Activated CD4-positive, alpha-beta memory T cell treated with anti-CD3 and anti-CD28 coated beads, Interleukin-2, amount 10 ng/mL, durations not matched to agents 7 days and 5 days (primary cell): ENCODE data around the gene BCL11B. TPM values are rescaled to one million over a fixed set of nuclear protein-coding genes. Genes with fewer than 3 reads are reported as not detected.

ENCODE experiments used
- CTCF ChIA-PET: fragments of 350-600 bp; sonication (Branson Sonifier 250); formaldehyde crosslinking; loops from one replicate; lab custom pipeline; 2021; ENCODE audit warnings: antibody characterized with exemption, inconsistent platforms; lab: Charles Lee
- POLR2A ChIA-PET: fragments of 350-600 bp; sonication (Branson Sonifier 250); formaldehyde crosslinking; loops from one replicate; lab custom pipeline; 2021; ENCODE audit warnings: antibody characterized with exemption; lab: Charles Lee
- DNase-seq: peaks from one replicate; pipeline ENCODE4 v3.0.0-alpha.2; 2020
- H3K27ac Mint-ChIP-seq: one replicate; pipeline ENCODE4 v1.8.0; 2021; ENCODE audit warnings: mild to moderate bottlenecking, mixed read lengths
- H3K27me3 Mint-ChIP-seq: one replicate; pipeline ENCODE4 v1.8.0; 2021; ENCODE audit warnings: mixed read lengths
- H3K36me3 Mint-ChIP-seq: one replicate; pipeline ENCODE4 v1.8.0; 2021; ENCODE audit warnings: low read depth, mixed read lengths
- H3K4me1 Mint-ChIP-seq: one replicate; pipeline ENCODE4 v1.8.0; 2021; ENCODE audit warnings: mixed read lengths
- H3K4me3 Mint-ChIP-seq: one replicate; pipeline ENCODE4 v1.8.0; 2021; ENCODE audit warnings: mild to moderate bottlenecking, mixed read lengths
- H3K9me3 Mint-ChIP-seq: one replicate; pipeline ENCODE4 v1.8.0; 2021; ENCODE audit warnings: mixed read lengths
- total RNA-seq, 2 experiments: library from RNA; stranded (reverse); gene quantifications; one replicate each; pipeline ENCODE4 v1.2.3, GENCODE V29; 2021

The BCL11B gene
- total RNA-seq, 2 experiments from 2014 or later = 81.7 to 82.0 TPM

- ChIA-PET CTCF (interaction anchor here (0.9 to 1.7 kb wide), 2 partner anchors 19 to 20 kb away, joined by 3 to 5 read pairs; no protein-coding TSS in a partner anchor), POLR2A (interaction anchor here (1.0 to 2.1 kb wide), 4 partner anchors 8 to 19 kb away, joined by 3 to 9 read pairs (median 4); no protein-coding TSS in a partner anchor)
- no peaks in the 10 kb centered on the region for H3K9me3 Mint-ChIP-seq
- no peak overlapping the region for H3K4me3 Mint-ChIP-seq
- H3K4me1 Mint-ChIP-seq = peaks cover 99% of the 10 kb centered on the region
- no peaks in the 10 kb centered on the region for H3K27me3 Mint-ChIP-seq
- H3K27ac Mint-ChIP-seq = peak overlapping the region; percentile 67
- no peak for DNase-seq
- peaks cover 63% of the 10 kb centered on the region for H3K36me3 Mint-ChIP-seq
Measured at GRCh38 chr14:99208318-99208717, 63.7 kb downstream of the BCL11B start.

GRCh38 chr14:99207456-99207855 lies 64.5 kb downstream of the BCL11B start:
- Mint-ChIP-seq H3K36me3 (peaks cover 64% of the 10 kb centered on the region), H3K4me1 (peaks cover 99% of the 10 kb centered on the region), H3K27me3 (no peaks in the 10 kb centered on the region), H3K9me3 (no peaks in the 10 kb centered on the region), H3K27ac (peak overlapping the region; percentile 67), H3K4me3 (peak overlapping the region; percentile 16)
- ChIA-PET POLR2A (interaction anchor here (0.8 to 2.1 kb wide), 8 partner anchors 10 to 65 kb away, joined by 3 to 9 read pairs (median 4); partner anchors contain the start of gene BCL11B), CTCF (interaction anchor here (0.9 kb wide), 1 partner anchor 19 kb away, joined by 3 read pairs; no protein-coding TSS in a partner anchor)
- DNase-seq = no peak

GRCh38 chr14:99206090-99206489 lies 65.9 kb downstream of the BCL11B start:
- POLR2A ChIA-PET = interaction anchor here (0.7 to 1.0 kb wide), 2 partner anchors 13 to 14 kb away, joined by 3 read pairs; no protein-coding TSS in a partner anchor
- Mint-ChIP-seq H3K4me3 (peak overlapping the region; percentile 3), H3K36me3 (peaks cover 57% of the 10 kb centered on the region), H3K27ac (peak overlapping the region; percentile 55), H3K4me1 (peaks cover 99% of the 10 kb centered on the region), H3K27me3 (no peaks in the 10 kb centered on the region), H3K9me3 (no peaks in the 10 kb centered on the region)
- DNase-seq = no peak
- CTCF ChIA-PET = interaction anchor here (0.6 to 1.3 kb wide), 2 partner anchors 19 to 137 kb away, joined by 3 read pairs; no protein-coding TSS in a partner anchor

GRCh38 chr14:99205086-99205688 lies 66.8 kb downstream of the BCL11B start:
- no peaks in the 10 kb centered on the region for H3K27me3 Mint-ChIP-seq
- H3K27ac Mint-ChIP-seq = peak overlapping the region; percentile 73
- no peak overlapping the region for H3K4me3 Mint-ChIP-seq
- peaks cover 99% of the 10 kb centered on the region for H3K4me1 Mint-ChIP-seq
- H3K9me3 Mint-ChIP-seq = no peaks in the 10 kb centered on the region
- DNase-seq = no peak
- ChIA-PET POLR2A (interaction anchor here (0.7 to 2.1 kb wide), 5 partner anchors 10 to 63 kb away, joined by 3 to 6 read pairs (median 3); no protein-coding TSS in a partner anchor), CTCF (interaction anchor here (0.6 kb wide), 1 partner anchor 136 kb away, joined by 3 read pairs; no protein-coding TSS in a partner anchor)
- H3K36me3 Mint-ChIP-seq = peaks cover 53% of the 10 kb centered on the region

- Mint-ChIP-seq H3K4me3 (no peak overlapping the region), H3K27me3 (no peaks in the 10 kb centered on the region), H3K27ac (peak overlapping the region; percentile 73), H3K9me3 (no peaks in the 10 kb centered on the region), H3K36me3 (peaks cover 65% of the 10 kb centered on the region), H3K4me1 (peaks cover 99% of the 10 kb centered on the region)
- ChIA-PET POLR2A (interaction anchor here (1.2 to 2.3 kb wide), 5 partner anchors 9 to 1225 kb away, joined by 3 to 7 read pairs (median 5); no protein-coding TSS in a partner anchor), CTCF (interaction anchor here (0.8 to 2.7 kb wide), 4 partner anchors 9 to 63 kb away, joined by 3 to 9 read pairs (median 3); no protein-coding TSS in a partner anchor)
- no peak for DNase-seq
Measured at GRCh38 chr14:99203801-99204200, 68.2 kb downstream of the BCL11B start.

- peak overlapping the region; percentile 71 for H3K27ac Mint-ChIP-seq
- peaks cover 99% of the 10 kb centered on the region for H3K4me1 Mint-ChIP-seq
- CTCF ChIA-PET = interaction anchor here (0.9 to 2.7 kb wide), 3 partner anchors 14 to 64 kb away, joined by 3 to 9 read pairs (median 3); no protein-coding TSS in a partner anchor
- H3K9me3 Mint-ChIP-seq = no peaks in the 10 kb centered on the region
- H3K4me3 Mint-ChIP-seq = no peak overlapping the region
- POLR2A ChIA-PET = interaction anchor here (1.0 to 2.3 kb wide), 7 partner anchors 8 to 69 kb away, joined by 3 to 11 read pairs (median 5); partner anchors contain the start of gene BCL11B
- no peaks in the 10 kb centered on the region for H3K27me3 Mint-ChIP-seq
- DNase-seq = no peak
- H3K36me3 Mint-ChIP-seq = peaks cover 66% of the 10 kb centered on the region
Measured at GRCh38 chr14:99203080-99203479, 68.9 kb downstream of the BCL11B start.

GRCh38 chr14:99202516-99202915 lies 69.5 kb downstream of the BCL11B start:
- no peak for DNase-seq
- ChIA-PET POLR2A (interaction anchor here (0.9 to 2.9 kb wide), 9 partner anchors 8 to 69 kb away, joined by 3 to 14 read pairs (median 7); partner anchors contain the start of gene BCL11B), CTCF (interaction anchor here (0.8 to 2.7 kb wide), 5 partner anchors 14 to 64 kb away, joined by 3 to 9 read pairs (median 3); no protein-coding TSS in a partner anchor)
- H3K4me3 Mint-ChIP-seq = no peak overlapping the region
- peaks cover 66% of the 10 kb centered on the region for H3K36me3 Mint-ChIP-seq
- no peaks in the 10 kb centered on the region for H3K27me3 Mint-ChIP-seq
- peaks cover 99% of the 10 kb centered on the region for H3K4me1 Mint-ChIP-seq
- H3K9me3 Mint-ChIP-seq = no peaks in the 10 kb centered on the region
- H3K27ac Mint-ChIP-seq = peak overlapping the region; percentile 71

- no peak for DNase-seq
- ChIA-PET CTCF (interaction anchor here (0.6 to 2.7 kb wide), 5 partner anchors 13 to 39 kb away, joined by 3 to 9 read pairs (median 3); no protein-coding TSS in a partner anchor), POLR2A (interaction anchor here (0.8 to 2.9 kb wide), 8 partner anchors 10 to 67 kb away, joined by 3 to 14 read pairs (median 6); no protein-coding TSS in a partner anchor)
- H3K36me3 Mint-ChIP-seq = peaks cover 74% of the 10 kb centered on the region
- H3K9me3 Mint-ChIP-seq = no peaks in the 10 kb centered on the region
- peak overlapping the region; percentile 42 for H3K27ac Mint-ChIP-seq
- H3K27me3 Mint-ChIP-seq = no peaks in the 10 kb centered on the region
- H3K4me3 Mint-ChIP-seq = no peak overlapping the region
- peaks cover 99% of the 10 kb centered on the region for H3K4me1 Mint-ChIP-seq
Measured at GRCh38 chr14:99201351-99202073, 70.5 kb downstream of the BCL11B start.

GRCh38 chr14:99200654-99201005 lies 71.4 kb downstream of the BCL11B start:
- Mint-ChIP-seq H3K36me3 (peaks cover 69% of the 10 kb centered on the region), H3K27ac (no peak overlapping the region), H3K27me3 (no peaks in the 10 kb centered on the region), H3K4me1 (peaks cover 99% of the 10 kb centered on the region), H3K9me3 (no peaks in the 10 kb centered on the region), H3K4me3 (no peak overlapping the region)
- ChIA-PET POLR2A (interaction anchor here (0.9 to 2.9 kb wide), 5 partner anchors 8 to 67 kb away, joined by 3 to 14 read pairs (median 4); no protein-coding TSS in a partner anchor), CTCF (interaction anchor here (1.1 kb wide), 1 partner anchor 14 kb away, joined by 3 read pairs; no protein-coding TSS in a partner anchor)
- no peak for DNase-seq

GRCh38 chr14:99199846-99200653 lies 71.9 kb downstream of the BCL11B start:
- DNase-seq = no peak
- peaks cover 69% of the 10 kb centered on the region for H3K36me3 Mint-ChIP-seq
- peaks cover 99% of the 10 kb centered on the region for H3K4me1 Mint-ChIP-seq
- H3K9me3 Mint-ChIP-seq = no peaks in the 10 kb centered on the region
- CTCF ChIA-PET = interaction anchor here (1.1 to 1.9 kb wide), 3 partner anchors 12 to 15 kb away, joined by 3 to 7 read pairs (median 3); no protein-coding TSS in a partner anchor
- POLR2A ChIA-PET = interaction anchor here (0.9 to 2.9 kb wide), 5 partner anchors 8 to 68 kb away, joined by 3 to 14 read pairs (median 4); no protein-coding TSS in a partner anchor
- no peaks in the 10 kb centered on the region for H3K27me3 Mint-ChIP-seq
- no peak overlapping the region for H3K4me3 Mint-ChIP-seq
- H3K27ac Mint-ChIP-seq = peak overlapping the region; percentile 54

GRCh38 chr14:99198746-99199502 lies 73.1 kb downstream of the BCL11B start:
- H3K27me3 Mint-ChIP-seq = no peaks in the 10 kb centered on the region
- H3K4me3 Mint-ChIP-seq = peak overlapping the region; percentile 12
- ChIA-PET CTCF (interaction anchor here (1.2 to 1.9 kb wide), 2 partner anchors 10 to 16 kb away, joined by 3 to 7 read pairs; no protein-coding TSS in a partner anchor), POLR2A (interaction anchor here (1.1 kb wide), 1 partner anchor 42 kb away, joined by 3 read pairs; no protein-coding TSS in a partner anchor)
- H3K4me1 Mint-ChIP-seq = peaks cover 99% of the 10 kb centered on the region
- no peaks in the 10 kb centered on the region for H3K9me3 Mint-ChIP-seq
- H3K27ac Mint-ChIP-seq = peak overlapping the region; percentile 63
- H3K36me3 Mint-ChIP-seq = peaks cover 68% of the 10 kb centered on the region
- DNase-seq = no peak
